Spleen (tissue), 11 donors: ENCODE data around the gene ALOX5AP. TPM values are rescaled to one million over a fixed set of nuclear protein-coding genes. Genes with fewer than 3 reads are reported as not detected.
A peak's percentile ranks its signal among the peaks of the same experiment; 100 is the strongest.

ENCODE experiments used
- DNase-seq: peaks from one replicate; pipeline ENCODE4 v3.0.0-alpha.2; 2020
- H3K27ac ChIP-seq, 8 donors: fragments of 200-600 bp; sonication (generic) in 7 of 8; 1 replicate in 4 of 8; 2 replicates in 4 of 8; pipeline versions ENCODE4 v1.5.0 to v1.8.0; 2016 to 2021; ENCODE audit warnings: inconsistent platforms in 4 of 8, mild to moderate bottlenecking in 4 of 8, moderate library complexity in 1 of 8
- H3K27me3 ChIP-seq, 7 donors: fragments of 200-600 bp; sonication (generic) in 6 of 7; replicated peaks in 1 of 7; 1 replicate in 4 of 7; 2 replicates in 3 of 7; pipeline versions ENCODE4 v1.5.0 to v1.8.0; 2016 to 2021; ENCODE audit warnings: inconsistent platforms in 3 of 7, mild to moderate bottlenecking in 1 of 7
- H3K36me3 ChIP-seq, 6 donors: fragments of 200-600 bp; sonication (generic) in 5 of 6; 1 replicate in 4 of 6; 2 replicates in 2 of 6; pipeline versions ENCODE4 v1.5.0 to v1.8.0; 2016 to 2021; ENCODE audit warnings: inconsistent platforms in 2 of 6
- H3K4me1 ChIP-seq, 6 donors: fragments of 200-600 bp; sonication (generic) in 5 of 6; 1 replicate in 3 of 6; 2 replicates in 3 of 6; pipeline versions ENCODE4 v1.5.0 to v1.8.0; 2016 to 2021; ENCODE audit warnings: inconsistent platforms in 3 of 6
- H3K4me3 ChIP-seq, 8 donors: fragments of 200-600 bp; sonication (generic) in 7 of 8; 1 replicate in 4 of 8; 2 replicates in 4 of 8; pipeline versions ENCODE4 v1.5.0 to v1.8.0; 2016 to 2021; ENCODE audit warnings: inconsistent platforms in 4 of 8, mild to moderate bottlenecking in 4 of 8, moderate library complexity in 2 of 8
- H3K9me3 ChIP-seq, 8 donors: fragments of 200-600 bp; sonication (generic) in 7 of 8; 1 replicate in 4 of 8; 2 replicates in 4 of 8; pipeline versions ENCODE4 v1.5.0 to v1.8.0; 2016 to 2021; ENCODE audit warnings: inconsistent platforms in 4 of 8
- POLR2A ChIP-seq, 3 donors: fragments of 450-650 bp; IDR thresholded peaks; one replicate each; pipeline ENCODE4 v1.5.1; 2017; ENCODE audit warnings: antibody characterized with exemption in 3 of 3, mild to moderate bottlenecking in 1 of 3
- POLR2AphosphoS5 ChIP-seq, 3 donors: sonication (generic); formaldehyde crosslinking; IDR thresholded peaks; one replicate each; pipeline ENCODE4 v1.5.1; 2017; ENCODE audit warnings: antibody characterized with exemption in 3 of 3
- WGBS, 5 donors: extraction: QIAGEN DNeasy Blood & Tissue Kit in 3 of 5; methylation state at CpG; one replicate each; pipeline versions ENCODE4 v1.1.5 to v1.1.7; 2013 to 2018; 5-methylcytosine and 5-hydroxymethylcytosine counted together
- intact Hi-C: fragments of 100-400 bp; cut with DNase I; formaldehyde crosslinking; loops from one replicate; pipeline ENCODE4 v1.15.0; 2023; ENCODE audit warnings: low total_unique reads
- polyA plus RNA-seq, 3 donors: library from polyadenylated mRNA; stranded (reverse); fragments of 200-250 nt; gene quantifications; one replicate each; pipeline ENCODE4 v1.2.1, GENCODE V29; 2013
- total RNA-seq, 7 donors: library from RNA; depleted of rRNA in 3 of 7; stranded (reverse); fragments of >200 nt in 3 of 7; fragmentation: NEBNext Ultra II Directional in 4 of 7; extraction: Animal tissue kit (Norgen Biotek cat#: 25700) in 4 of 7; gene quantifications; one replicate each; pipeline versions ENCODE4 v1.1.0 to v1.2.1, GENCODE V29; 2016 to 2021
- TF ChIP-seq, protein P1 (sequence below), 11 experiments: fragments of 200-600 bp in 7 of 11; fragments of 450-650 bp in 4 of 11; sonication (generic) in 4 of 11; IDR thresholded peaks in 8 of 11; conservative IDR thresholded peaks in 3 of 11; 1 replicate in 7 of 11; 2 replicates in 4 of 11; pipeline versions ENCODE4 v1.4.0 to v1.8.0; 2016 to 2021; ENCODE audit warnings: antibody characterized with exemption in 11 of 11, inconsistent platforms in 4 of 11, mild to moderate bottlenecking in 1 of 11
- donor health status: healthy with polysubstance abuse.
- donor health status: DM: no; HTN: no; CAD: no; lungs with moderate emphysema.
- donor health status: DM: no; HTN: no; CAD: no.
- donor health status: Bipolar disorder and iron deficiency.
- donor health status: healthy.
- donor health status: DM: no; HTN: no; CAD: no.
- donor health status: DM: yes; HTN: yes; CAD: no.

The ALOX5AP gene
- total and polyA plus RNA-seq, 10 donors, result 36.8 to 268 (median 70.0) TPM

DNA sequence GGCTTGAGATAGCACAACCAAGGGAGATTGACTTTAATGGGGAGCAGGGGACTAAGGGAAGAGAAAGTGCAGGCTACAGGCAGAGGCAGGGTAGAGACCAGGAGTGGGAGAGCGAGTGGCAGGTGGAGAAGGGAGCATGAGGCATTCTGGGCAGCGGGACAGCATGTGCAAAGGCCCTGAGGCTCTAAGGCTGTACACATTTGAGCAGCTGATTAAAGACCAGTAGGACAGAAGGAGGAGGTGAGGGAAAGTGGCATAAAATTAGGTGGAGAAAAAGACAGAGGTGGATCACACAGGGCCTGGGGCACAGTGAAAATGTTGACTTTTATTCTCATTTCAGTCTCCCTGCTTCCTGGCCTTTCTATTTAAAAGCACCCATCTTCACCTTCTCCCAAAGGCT is 74.4 kb downstream of the ALOX5AP start:
- TF ChIP-seq POLR2A (IDR thresholded peaks at IDR 0.05), result no peak
- TF ChIP-seq, protein P1, sequence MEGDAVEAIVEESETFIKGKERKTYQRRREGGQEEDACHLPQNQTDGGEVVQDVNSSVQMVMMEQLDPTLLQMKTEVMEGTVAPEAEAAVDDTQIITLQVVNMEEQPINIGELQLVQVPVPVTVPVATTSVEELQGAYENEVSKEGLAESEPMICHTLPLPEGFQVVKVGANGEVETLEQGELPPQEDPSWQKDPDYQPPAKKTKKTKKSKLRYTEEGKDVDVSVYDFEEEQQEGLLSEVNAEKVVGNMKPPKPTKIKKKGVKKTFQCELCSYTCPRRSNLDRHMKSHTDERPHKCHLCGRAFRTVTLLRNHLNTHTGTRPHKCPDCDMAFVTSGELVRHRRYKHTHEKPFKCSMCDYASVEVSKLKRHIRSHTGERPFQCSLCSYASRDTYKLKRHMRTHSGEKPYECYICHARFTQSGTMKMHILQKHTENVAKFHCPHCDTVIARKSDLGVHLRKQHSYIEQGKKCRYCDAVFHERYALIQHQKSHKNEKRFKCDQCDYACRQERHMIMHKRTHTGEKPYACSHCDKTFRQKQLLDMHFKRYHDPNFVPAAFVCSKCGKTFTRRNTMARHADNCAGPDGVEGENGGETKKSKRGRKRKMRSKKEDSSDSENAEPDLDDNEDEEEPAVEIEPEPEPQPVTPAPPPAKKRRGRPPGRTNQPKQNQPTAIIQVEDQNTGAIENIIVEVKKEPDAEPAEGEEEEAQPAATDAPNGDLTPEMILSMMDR (IDR thresholded peaks at IDR 0.05 in 8 of 11, conservative IDR thresholded peaks at IDR 0.05 in 3 of 11), result no peak
- TF ChIP-seq POLR2AphosphoS5 (IDR thresholded peaks at IDR 0.05), result no peak
- Histone ChIP-seq H3K9me3 (no peaks in the 10 kb centered on the region), H3K4me3 (no peak overlapping the region), H3K36me3 (no peaks in the 10 kb centered on the region), H3K27me3 (no peaks in the 10 kb centered on the region), H3K4me1 (peaks cover 5 to 21% (median 12%) of the 10 kb centered on the region in 6 donors), H3K27ac (no peak overlapping the region)
- intact Hi-C loops, result loop anchor here (10.0 kb wide), 1 partner anchor 345 kb away; the partner anchor contains the start of gene HMGB1
- peak; percentile 30 for DNase-seq
- WGBS, 5 donors, result 91 to 98% (median 95%) methylated on average over 2 of the region's 2 CpGs

- intact Hi-C loops, result no loop called here
- DNase-seq, result no peak
- Histone ChIP-seq H3K27ac (no peak overlapping the region), H3K4me1 (peaks cover 5 to 21% (median 11%) of the 10 kb centered on the region in 6 donors), H3K27me3 (no peaks in the 10 kb centered on the region), H3K4me3 (no peak overlapping the region), H3K36me3 (no peaks in the 10 kb centered on the region), H3K9me3 (no peaks in the 10 kb centered on the region)
- no peak for TF ChIP-seq POLR2AphosphoS5 (IDR thresholded peaks at IDR 0.05)
- TF ChIP-seq POLR2A (IDR thresholded peaks at IDR 0.05), result no peak
- TF ChIP-seq, protein P1 (IDR thresholded peaks at IDR 0.05 in 8 of 11, conservative IDR thresholded peaks at IDR 0.05 in 3 of 11), result no peak
- 72 to 81% (median 77%) methylated on average over 4 to 7 of the region's 7 CpGs for WGBS, 5 donors
Measured at GRCh38 chr13:30810261-30810701, 74.9 kb downstream of the ALOX5AP start.

DNA sequence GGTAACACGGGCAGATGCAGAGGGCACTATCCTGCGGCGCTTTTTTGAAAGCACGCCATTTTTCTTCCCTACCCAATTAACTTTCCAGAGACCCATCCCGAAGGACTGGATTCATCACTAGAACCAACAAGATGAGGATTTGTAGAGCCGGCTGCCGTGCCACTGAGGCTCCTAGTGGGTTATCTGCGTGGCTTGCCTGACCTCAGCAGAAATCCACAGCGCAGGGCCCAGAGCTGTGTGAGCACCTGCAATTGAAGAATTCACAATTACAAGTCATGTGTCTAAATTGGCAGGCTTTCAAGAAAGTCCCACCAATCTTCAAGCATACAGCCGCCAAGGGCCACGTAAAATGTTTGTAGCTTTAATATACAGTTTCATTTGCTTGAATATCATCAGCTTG is 75.5 kb downstream of the ALOX5AP start:
- H3K4me1 ChIP-seq, result peaks cover 3 to 16% (median 8%) of the 10 kb centered on the region in 6 donors
- WGBS, 5 donors, result 96 to 99% (median 96%) methylated on average over 11 of the region's 11 CpGs
- TF ChIP-seq POLR2AphosphoS5 (IDR thresholded peaks at IDR 0.05) (no peak), POLR2A (IDR thresholded peaks at IDR 0.05) (no peak)
- TF ChIP-seq, protein P1 (IDR thresholded peaks at IDR 0.05 in 8 of 11, conservative IDR thresholded peaks at IDR 0.05 in 3 of 11), result no peak
- no peaks in the 10 kb centered on the region for H3K27me3 ChIP-seq
- no peaks in the 10 kb centered on the region for H3K36me3 ChIP-seq
- DNase-seq, result peak; percentile 40
- H3K27ac ChIP-seq, result no peak overlapping the region
- H3K9me3 ChIP-seq, result no peaks in the 10 kb centered on the region
- no peak overlapping the region for H3K4me3 ChIP-seq
- intact Hi-C loops, result no loop called here

Other genes starting within 250 kb of the ALOX5AP start
- 10 to 100 TPM; 21.0 to 42.2 (median 27.9) TPM for gene USPL1, start 117.6 kb upstream of the ALOX5AP start, total RNA-seq
- 10 to 100 TPM; 11.7 to 15.2 (median 15.1) TPM for gene USPL1, start 117.6 kb upstream of the ALOX5AP start, polyA plus RNA-seq
- 1 to 10 TPM in 1 of 7 donors, under 1 TPM in 3, not detected in 3; 0.16 to 1.1 (median 0.21) TPM for gene MEDAG, start 170.7 kb downstream of the ALOX5AP start, total RNA-seq
- gene MEDAG, start 170.7 kb downstream of the ALOX5AP start, polyA plus RNA-seq, result 1 to 10 TPM in 1 of 3 donors, under 1 TPM in 2; 0.46 to 2.7 (median 0.83) TPM
- not detected for gene TEX26, start 197.1 kb downstream of the ALOX5AP start, total RNA-seq
- not detected for gene TEX26, start 197.1 kb downstream of the ALOX5AP start, polyA plus RNA-seq